Keratinocyte (primary cell): ENCODE measurements around the gene FGF21. TPM values are rescaled to one million over a fixed set of nuclear protein-coding genes. Genes with fewer than 3 reads are reported as not detected.

Experiments
- DNase-seq: peaks from one replicate; pipeline ENCODE4 v3.0.0-alpha.2; 2011; ENCODE audit warnings: low read depth, missing footprints, low spot score
- FAIRE-seq: peaks from 2 replicates; lab custom pipeline; 2011; peaks lifted over from hg19 to GRCh38; lab: Jason Lieb, UNC
- H2AFZ ChIP-seq: 2 replicates; pipeline ENCODE4 v1.6.0; 2012; ENCODE audit warnings: low read length, control low read depth, inconsistent platforms; ENCODE audit not compliant: control insufficient read depth
- H3K27ac ChIP-seq: 2 replicates; pipeline ENCODE4 v1.5.1; 2011; ENCODE audit warnings: low read length; ENCODE audit not compliant: control insufficient read depth, insufficient read depth
- H3K27me3 ChIP-seq: 3 replicates; pipeline ENCODE4 v1.6.0; 2011; ENCODE audit warnings: low read length; ENCODE audit not compliant: control insufficient read depth, insufficient read depth; ENCODE audit errors: extremely low read depth
- H3K36me3 ChIP-seq, 2 experiments: 2 replicates in 1 of 2; 3 replicates in 1 of 2; pipeline ENCODE4 v1.5.1; 2011; ENCODE audit warnings: low read length in 2 of 2, mild to moderate bottlenecking in 1 of 2; ENCODE audit not compliant: control insufficient read depth in 2 of 2, insufficient read depth in 2 of 2; ENCODE audit errors: extremely low read depth in 1 of 2
- H3K4me1 ChIP-seq: 3 replicates; pipeline ENCODE4 v1.5.1; 2011; ENCODE audit warnings: low read length; ENCODE audit not compliant: control insufficient read depth, insufficient read depth; ENCODE audit errors: extremely low read depth
- H3K4me2 ChIP-seq: 3 replicates; pipeline ENCODE4 v1.6.0; 2011; ENCODE audit warnings: low read depth, low read length; ENCODE audit not compliant: control insufficient read depth, insufficient read depth; ENCODE audit errors: extremely low read depth
- H3K4me3 ChIP-seq, 3 experiments: fragments of 200-600 bp in 1 of 3; sonication (generic) in 1 of 3; 2 replicates in 2 of 3; 3 replicates in 1 of 3; pipeline ENCODE4 v1.5.1; 2011 to 2016; ENCODE audit warnings: low read length in 3 of 3, mild to moderate bottlenecking in 3 of 3, control low read depth in 2 of 3, inconsistent platforms in 1 of 3, low read depth in 1 of 3, mixed read lengths in 1 of 3, mixed run types in 1 of 3, moderate library complexity in 1 of 3; ENCODE audit not compliant: control insufficient read depth in 2 of 3, insufficient read depth in 2 of 3; ENCODE audit errors: extremely low read depth in 1 of 3
- H3K79me2 ChIP-seq: 2 replicates; pipeline ENCODE4 v1.6.0; 2012; ENCODE audit warnings: low read length; ENCODE audit not compliant: control insufficient read depth, insufficient read depth
- H3K9ac ChIP-seq: 3 replicates; pipeline ENCODE4 v1.6.0; 2011; ENCODE audit warnings: low read length; ENCODE audit not compliant: control insufficient read depth, insufficient read depth; ENCODE audit errors: extremely low read depth
- H3K9me1 ChIP-seq: 3 replicates; pipeline ENCODE4 v1.6.0; 2011; ENCODE audit warnings: low read length; ENCODE audit not compliant: control insufficient read depth, insufficient read depth; ENCODE audit errors: extremely low read depth
- H3K9me3 ChIP-seq: 2 replicates; pipeline ENCODE4 v1.5.1; 2012; ENCODE audit warnings: low read depth, low read length; ENCODE audit not compliant: control insufficient read depth
- H4K20me1 ChIP-seq: 3 replicates; pipeline ENCODE4 v1.6.0; 2011; ENCODE audit warnings: low read length; ENCODE audit not compliant: control insufficient read depth, insufficient read depth; ENCODE audit errors: extremely low read depth
- CTCF ChIP-seq, 3 experiments: IDR thresholded peaks in 1 of 3; conservative IDR thresholded peaks in 1 of 3; optimal IDR thresholded peaks in 1 of 3; 2 replicates in 2 of 3; 3 replicates in 1 of 3; pipeline versions ENCODE3 to v1.5.1; 2011; ENCODE audit warnings: low read length in 3 of 3, mild to moderate bottlenecking in 3 of 3, moderate library complexity in 2 of 3, control low read depth in 1 of 3, inconsistent platforms in 1 of 3; ENCODE audit not compliant: insufficient read depth in 2 of 3; ENCODE audit errors: extremely low read depth in 1 of 3
- EZH2 ChIP-seq: IDR thresholded peaks from one replicate; pipeline ENCODE4 v1.6.1; 2012; ENCODE audit warnings: inconsistent platforms, mild to moderate bottlenecking, low read length, moderate library complexity
- dilution Hi-C: fragments of 300-500 bp; cut with MboI; formaldehyde crosslinking; loops from one replicate; pipeline ENCODE4 v1.7.0; 2020; ENCODE audit warnings: low sequenced_read_pairs; ENCODE audit not compliant: extremely low pct_ligation_motif_present
- polyA minus RNA-seq, 3 experiments: library from RNA; depleted of rRNA, polyadenylated mRNA; stranded (reverse); fragments of >200 nt; gene quantifications; 1 replicate in 1 of 3; 2 replicates in 1 of 3; 3 replicates in 1 of 3; pipeline ENCODE4 v1.2.3, GENCODE V29; 2011
- polyA plus RNA-seq, 5 experiments: library from polyadenylated mRNA; depleted of rRNA in 3 of 5; stranded (reverse) in 3 of 5; stranded (forward) in 1 of 5; unstranded in 1 of 5; fragments of >200 nt; gene quantifications; 1 replicate in 1 of 5; 2 replicates in 3 of 5; 3 replicates in 1 of 5; pipeline versions ENCODE4 v1.2.1 to v1.2.3, GENCODE V29; 2011 to 2012; ENCODE audit warnings: missing spikeins in 2 of 5, low read depth in 1 of 5, low replicate concordance in 1 of 5

FGF21 gene
- polyA plus RNA-seq = not detected in 3 replicates
- not detected for polyA plus RNA-seq (2011; ENCODE audit: low read depth)
- polyA plus RNA-seq (2011; cell fraction: cytosol; rRNA removed) = not detected in 2 replicates
- not detected in 2 replicates for polyA plus RNA-seq (2011; cell fraction: nucleus; rRNA removed)
- polyA plus RNA-seq (2012; ENCODE audit: low replicate concordance) = not detected in 2 replicates
- polyA minus RNA-seq = not detected in 3 replicates
- not detected for polyA minus RNA-seq (2011; cell fraction: cytosol; rRNA and poly(A)+ RNA removed)
- polyA minus RNA-seq (2011; cell fraction: nucleus; rRNA and poly(A)+ RNA removed) = not detected in 2 replicates

- no peak within 1 kb of the TSS for H3K27ac ChIP-seq
- DNase-seq (no peak), FAIRE-seq (no peak)
- no peaks in the 10 kb centered on the region for H3K27me3 ChIP-seq
- no peak within 1 kb of the TSS for H3K9ac ChIP-seq
- no peaks in the 10 kb centered on the region for H3K9me3 ChIP-seq
- no peak within 1 kb of the TSS for H3K4me2 ChIP-seq
- peaks cover 4% of the 10 kb centered on the region for H3K9me1 ChIP-seq
- dilution Hi-C loops = no loop called here
- no peak within 1 kb of the TSS for H3K4me3 ChIP-seq
- H3K79me2 ChIP-seq = peaks cover 13% of the 10 kb centered on the region
- no peak within 1 kb of the TSS for H2AFZ ChIP-seq
- peaks cover 2 to 7% of the 10 kb centered on the region in 2 experiments for H3K36me3 ChIP-seq
- no peak for TF ChIP-seq CTCF (optimal IDR thresholded peaks at IDR 0.05 in 1 of 3, IDR thresholded peaks at IDR 0.05 in 1 of 3, conservative IDR thresholded peaks at IDR 0.05 in 1 of 3; ENCODE audit: extremely low read depth in 1 of 3, insufficient read depth in 2 of 3, low read length in 3 of 3)
- TF ChIP-seq EZH2 = no peak
- H3K4me1 ChIP-seq = peaks cover 9% of the 10 kb centered on the region
- no peaks in the 10 kb centered on the region for H4K20me1 ChIP-seq
Observed at GRCh38 chr19:48755084-48755641, at the start of gene FGF21. TSS of gene FGF21 (plus strand) at chr19:48755524. CDS start at chr19:48756237, 713 bp downstream.

- H3K9me1 ChIP-seq = no peaks in the 10 kb centered on the region
- no peaks in the 10 kb centered on the region for H3K27me3 ChIP-seq
- dilution Hi-C loops = no loop called here
- TF ChIP-seq CTCF (optimal IDR thresholded peaks at IDR 0.05 in 1 of 3, IDR thresholded peaks at IDR 0.05 in 1 of 3, conservative IDR thresholded peaks at IDR 0.05 in 1 of 3; ENCODE audit: extremely low read depth in 1 of 3, insufficient read depth in 2 of 3, low read length in 3 of 3) (no peak), EZH2 (no peak)
- H3K4me1 ChIP-seq = peaks cover 5% of the 10 kb centered on the region
- no peaks in the 10 kb centered on the region for H4K20me1 ChIP-seq
- H3K79me2 ChIP-seq = peaks cover 1% of the 10 kb centered on the region
- H2AFZ ChIP-seq = no peak overlapping the region
- DNase-seq (no peak), FAIRE-seq (no peak)
- H3K27ac ChIP-seq = no peak overlapping the region
- no peak overlapping the region for H3K4me2 ChIP-seq
- H3K9ac ChIP-seq = no peak overlapping the region
- H3K9me3 ChIP-seq = no peaks in the 10 kb centered on the region
- H3K36me3 ChIP-seq = peaks cover 0 to 4% of the 10 kb centered on the region in 2 experiments
- H3K4me3 ChIP-seq = no peak overlapping the region
Observed at GRCh38 chr19:48708471-48708870, 46.9 kb upstream of the FGF21 start.
